ENCODE measurements around the gene AFAP1. TPM values are rescaled to one million over a fixed set of nuclear protein-coding genes. Genes with fewer than 3 reads are reported as not detected.

The AFAP1 gene
- 20.1 and 48.7 TPM in 2 replicates for total RNA-seq

GRCh38 chr4:7939377-7940108 lies at the start of gene AFAP1:
Gene AFAP1, minus strand, starts transcription at chr4:7939861. Its CDS starts 67,783 bp downstream, at chr4:7872078.

Other genes with a start within 250 kb of the AFAP1 start
- 0.25 TPM in 1 of 2 replicates, not detected in the other for gene ABLIM2, start 219.0 kb upstream of the AFAP1 start, total RNA-seq

Data from uterine smooth muscle cell (primary cell).